Fibroblast of lung (primary cell): Measurements from ENCODE around the gene RASSF4.

Experiments
- CTCF ChIP-seq, 2 donors: IDR thresholded peaks in 1 of 2; conservative IDR thresholded peaks in 1 of 2; 1 replicate in 1 of 2; 2 replicates in 1 of 2; pipeline ENCODE4 v1.5.1; 2011 to 2012; ENCODE audit warnings: low read length in 2 of 2, control low read depth in 1 of 2, inconsistent platforms in 1 of 2, low read depth in 1 of 2, mild to moderate bottlenecking in 1 of 2
- EZH2 ChIP-seq: IDR thresholded peaks from 2 replicates; pipeline ENCODE4 v1.5.1; 2012; ENCODE audit warnings: low read length, control low read depth, mild to moderate bottlenecking; ENCODE audit errors: missing control alignments

GRCh38 chr10:44958898-44959246 is 730 bp upstream of the RASSF4 start:
- TF ChIP-seq CTCF (conservative IDR thresholded peaks at IDR 0.05 in 1 of 2, IDR thresholded peaks at IDR 0.05 in 1 of 2; ENCODE audit: low read depth in 1 of 2, low read length in 2 of 2) = no peak
- TF ChIP-seq EZH2 = no peak
